Measurements from ENCODE around the gene PRKCSH.

PRKCSH gene

DNA sequence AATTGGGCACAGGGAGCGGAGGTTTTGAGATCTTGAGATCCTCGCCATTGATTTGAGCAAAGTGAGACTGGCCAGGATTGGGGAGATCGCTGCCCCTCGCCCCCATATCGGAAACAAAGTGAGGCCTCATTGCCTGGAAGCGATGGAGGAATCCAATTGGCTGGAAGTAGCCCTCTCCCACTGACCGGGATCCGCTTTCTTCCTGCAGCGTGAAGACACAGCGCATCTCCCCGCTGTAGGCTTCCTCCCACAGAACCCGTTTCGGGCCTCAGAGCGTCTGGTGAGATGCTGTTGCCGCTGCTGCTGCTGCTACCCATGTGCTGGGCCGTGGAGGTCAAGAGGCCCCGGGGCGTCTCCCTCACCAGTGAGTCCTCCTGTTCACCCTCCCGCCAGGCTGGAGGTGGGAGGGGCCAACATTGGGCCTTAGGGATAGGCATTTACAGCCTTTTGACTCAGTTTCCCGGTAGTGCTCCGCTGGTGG lies 438 bp downstream of the PRKCSH start:
- peak overlapping the region; percentile 66 for H3K27ac ChIP-seq
- TF ChIP-seq, protein P1, sequence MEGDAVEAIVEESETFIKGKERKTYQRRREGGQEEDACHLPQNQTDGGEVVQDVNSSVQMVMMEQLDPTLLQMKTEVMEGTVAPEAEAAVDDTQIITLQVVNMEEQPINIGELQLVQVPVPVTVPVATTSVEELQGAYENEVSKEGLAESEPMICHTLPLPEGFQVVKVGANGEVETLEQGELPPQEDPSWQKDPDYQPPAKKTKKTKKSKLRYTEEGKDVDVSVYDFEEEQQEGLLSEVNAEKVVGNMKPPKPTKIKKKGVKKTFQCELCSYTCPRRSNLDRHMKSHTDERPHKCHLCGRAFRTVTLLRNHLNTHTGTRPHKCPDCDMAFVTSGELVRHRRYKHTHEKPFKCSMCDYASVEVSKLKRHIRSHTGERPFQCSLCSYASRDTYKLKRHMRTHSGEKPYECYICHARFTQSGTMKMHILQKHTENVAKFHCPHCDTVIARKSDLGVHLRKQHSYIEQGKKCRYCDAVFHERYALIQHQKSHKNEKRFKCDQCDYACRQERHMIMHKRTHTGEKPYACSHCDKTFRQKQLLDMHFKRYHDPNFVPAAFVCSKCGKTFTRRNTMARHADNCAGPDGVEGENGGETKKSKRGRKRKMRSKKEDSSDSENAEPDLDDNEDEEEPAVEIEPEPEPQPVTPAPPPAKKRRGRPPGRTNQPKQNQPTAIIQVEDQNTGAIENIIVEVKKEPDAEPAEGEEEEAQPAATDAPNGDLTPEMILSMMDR (IDR thresholded peaks at IDR 0.05), result no peak
- no peak for TF ChIP-seq ZFX (IDR thresholded peaks at IDR 0.05; ENCODE audit: borderline replicate concordance)

DNA sequence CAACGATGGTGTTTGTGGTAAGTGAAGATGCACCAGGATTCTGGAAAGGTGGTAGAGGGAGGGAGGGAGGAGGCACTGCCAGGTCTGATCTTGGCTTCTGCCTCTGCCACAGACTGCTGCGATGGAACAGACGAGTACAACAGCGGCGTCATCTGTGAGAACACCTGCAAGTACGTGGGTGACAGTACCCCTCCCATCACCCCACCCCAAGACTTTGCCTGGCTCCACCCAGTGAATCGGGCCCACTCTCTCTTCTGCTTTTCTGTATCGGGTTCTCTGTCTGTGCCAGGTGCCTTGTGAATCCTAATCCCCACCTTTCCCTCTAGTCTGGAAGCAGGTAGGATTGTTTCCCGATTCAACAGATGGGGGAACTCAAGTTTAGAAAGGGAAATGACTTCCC lies 2.5 kb downstream of the PRKCSH start:
- no peak for TF ChIP-seq ZFX (IDR thresholded peaks at IDR 0.05; ENCODE audit: borderline replicate concordance)
- TF ChIP-seq, protein P1 (IDR thresholded peaks at IDR 0.05), result no peak
- no peak overlapping the region for H3K27ac ChIP-seq

- TF ChIP-seq, protein P1 (IDR thresholded peaks at IDR 0.05), result no peak
- TF ChIP-seq ZFX (IDR thresholded peaks at IDR 0.05; ENCODE audit: borderline replicate concordance), result no peak
- H3K27ac ChIP-seq, result no peak overlapping the region
These were observed 8.6 kb downstream of the PRKCSH start for GRCh38 chr19:11444059-11444458.

GRCh38 chr19:11445141-11445540 lies 9.7 kb downstream of the PRKCSH start:
- H3K27ac ChIP-seq, result no peak overlapping the region
- TF ChIP-seq ZFX (IDR thresholded peaks at IDR 0.05; ENCODE audit: borderline replicate concordance), result no peak
- TF ChIP-seq, protein P1 (IDR thresholded peaks at IDR 0.05), result no peak

DNA sequence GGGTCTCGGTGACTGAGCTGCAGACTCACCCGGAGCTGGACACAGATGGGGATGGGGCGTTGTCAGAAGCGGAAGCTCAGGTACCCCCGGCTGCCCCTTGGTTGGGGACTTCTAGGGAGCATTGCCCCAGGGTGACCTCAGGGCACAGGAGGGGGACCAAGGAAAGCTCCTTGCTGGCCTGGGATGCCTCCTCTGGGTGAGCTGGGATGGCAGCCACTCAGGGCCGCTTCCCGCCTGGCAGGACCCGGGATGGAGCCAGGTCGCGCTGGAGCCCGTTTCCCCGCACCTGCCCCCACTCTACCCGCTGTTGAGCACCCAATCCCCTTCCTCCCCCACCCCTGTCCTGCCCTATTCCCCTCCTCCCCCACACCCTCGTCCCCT lies 10.8 kb downstream of the PRKCSH start:
- H3K27ac ChIP-seq, result no peak overlapping the region
- TF ChIP-seq, protein P1 (IDR thresholded peaks at IDR 0.05), result no peak
- TF ChIP-seq ZFX (IDR thresholded peaks at IDR 0.05; ENCODE audit: borderline replicate concordance), result no peak

DNA sequence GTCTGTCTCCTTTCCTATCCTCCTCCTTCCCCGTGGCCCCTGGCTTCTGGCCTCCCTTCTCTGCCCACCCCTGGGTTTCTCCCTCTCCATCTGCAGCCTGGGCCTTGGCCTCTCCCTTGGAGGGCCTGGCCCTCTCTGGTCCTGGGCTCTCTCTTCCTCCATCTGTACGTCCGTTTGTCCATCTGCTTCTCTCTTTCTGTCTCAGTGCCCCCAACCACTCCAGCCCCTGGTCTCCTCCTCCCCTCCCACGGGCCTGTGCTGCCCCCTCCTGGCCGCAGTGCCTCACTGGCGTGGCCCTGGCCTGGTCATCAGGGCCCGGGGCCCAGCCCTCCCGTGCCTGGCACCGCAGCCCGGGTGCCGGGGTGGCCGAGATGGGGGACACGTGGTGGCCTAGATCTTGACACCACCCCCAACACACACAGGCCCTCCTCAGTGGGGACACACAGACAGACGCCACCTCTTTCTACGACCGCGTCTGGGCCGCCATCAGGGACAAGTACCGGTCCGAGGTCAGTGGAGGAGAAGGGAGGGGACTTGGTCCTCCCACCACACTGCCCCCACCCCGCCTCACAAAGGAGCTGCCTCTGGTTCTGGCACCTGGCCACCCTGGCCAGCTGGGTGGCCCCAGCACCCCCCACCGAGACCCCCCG lies 11.3 kb downstream of the PRKCSH start:
- H3K27ac ChIP-seq, result no peak overlapping the region
- TF ChIP-seq ZFX (IDR thresholded peaks at IDR 0.05; ENCODE audit: borderline replicate concordance), result no peak
- TF ChIP-seq, protein P1 (IDR thresholded peaks at IDR 0.05), result peak; percentile 85

GRCh38 chr19:11447347-11448262 lies 12.2 kb downstream of the PRKCSH start:
- H3K27ac ChIP-seq, result no peak overlapping the region
- TF ChIP-seq ZFX (IDR thresholded peaks at IDR 0.05; ENCODE audit: borderline replicate concordance), result no peak
- TF ChIP-seq, protein P1 (IDR thresholded peaks at IDR 0.05), result no peak

Measured in 22Rv1 (cell line).